T-helper 1 cell (primary cell): Measurements from ENCODE around the gene EIF4EBP3.
"Not testable (repeated sequence)": the region's sequence is repeated elsewhere in the genome, so short reads cannot be mapped to it uniquely, and the experiment has no call there.

Experiments
- DNase-seq, 5 donors: peaks; one replicate each; pipeline ENCODE4 v3.0.0-alpha.2; 2012 to 2020

Gene EIF4EBP3

GRCh38 chr5:140579188-140579747 is 31.8 kb downstream of the EIF4EBP3 start:
- not testable (repeated sequence) for DNase-seq

DNA sequence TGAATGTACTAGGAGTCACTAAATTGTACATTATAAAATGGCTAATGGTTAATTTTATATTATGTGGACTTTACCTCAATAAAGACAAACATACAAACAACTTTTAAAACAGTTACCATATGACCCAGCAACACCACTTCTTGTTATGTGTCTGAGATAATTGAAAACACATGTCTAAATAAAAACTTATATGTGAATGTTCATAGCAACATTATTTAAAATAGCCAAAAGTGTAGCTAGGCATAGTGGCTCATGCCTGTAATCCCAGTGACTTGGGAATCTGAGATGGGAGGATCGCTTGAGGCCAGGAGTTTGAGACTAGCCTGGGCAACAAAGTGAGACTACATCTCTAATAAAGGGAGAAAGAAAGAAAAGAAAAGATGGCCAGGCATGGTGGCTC is 40.0 kb downstream of the EIF4EBP3 start:
- DNase-seq = no peak

DNA sequence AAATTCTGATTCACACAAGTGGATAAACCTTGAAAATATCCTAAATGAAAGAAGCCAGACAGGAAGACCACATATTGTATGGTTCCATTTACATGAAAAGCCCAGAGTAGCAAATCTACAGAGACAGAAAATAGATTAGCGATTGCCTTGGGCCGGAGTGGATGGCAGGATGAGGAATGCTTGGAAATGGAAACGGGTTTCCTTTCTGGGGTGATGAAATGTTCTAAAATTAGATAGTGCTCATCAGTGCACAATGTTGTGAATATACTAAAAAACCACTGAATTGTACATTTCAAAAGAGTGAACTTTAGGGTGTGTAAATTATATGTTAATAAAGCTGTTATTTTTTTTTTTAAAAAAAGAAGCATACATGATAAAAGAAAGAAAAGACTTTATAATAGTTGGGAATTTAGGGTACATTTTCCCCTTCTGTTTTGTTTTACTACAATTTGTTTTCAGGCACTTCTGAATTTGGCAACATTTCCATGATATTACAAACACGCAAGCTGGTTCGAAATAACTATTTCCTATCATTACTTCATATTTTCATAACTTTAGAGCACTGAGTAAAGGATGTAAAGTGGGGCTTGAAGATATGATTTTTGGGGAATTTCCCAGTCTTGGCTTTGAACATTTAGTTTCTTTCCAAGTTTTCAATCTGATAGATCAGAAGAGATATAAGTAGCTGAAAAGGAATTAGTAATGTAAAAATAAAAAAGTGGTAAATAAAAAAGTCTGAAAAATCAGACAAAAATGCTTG is 41.0 kb downstream of the EIF4EBP3 start:
- no peak for DNase-seq

GRCh38 chr5:140590861-140591260 is 43.4 kb downstream of the EIF4EBP3 start:
- no peak for DNase-seq

GRCh38 chr5:140591747-140592372 is 44.4 kb downstream of the EIF4EBP3 start:
- no peak for DNase-seq

- not testable (repeated sequence) for DNase-seq
These were observed 45.6 kb downstream of the EIF4EBP3 start for GRCh38 chr5:140593070-140593469.

DNA sequence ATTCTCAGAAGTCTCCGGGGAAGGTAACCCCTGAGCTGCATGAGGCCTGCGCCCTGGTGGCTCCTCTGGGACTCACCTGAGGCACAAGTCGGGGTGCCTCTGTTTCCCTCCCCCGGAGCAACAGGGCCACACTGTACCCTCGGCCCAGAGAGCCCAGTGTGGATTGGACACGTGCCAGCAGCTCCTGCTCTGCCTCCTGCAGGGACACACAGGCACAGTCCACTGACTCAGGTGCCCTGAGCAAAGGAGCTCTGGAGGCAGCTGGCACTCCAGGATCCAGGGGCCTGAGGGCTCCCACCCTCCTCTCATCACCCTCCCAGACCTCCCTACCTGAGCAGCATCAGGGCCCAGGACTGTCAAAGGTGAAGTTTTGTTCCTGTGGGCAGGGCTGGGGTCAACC is 46.7 kb downstream of the EIF4EBP3 start:
- DNase-seq = no peak

DNA sequence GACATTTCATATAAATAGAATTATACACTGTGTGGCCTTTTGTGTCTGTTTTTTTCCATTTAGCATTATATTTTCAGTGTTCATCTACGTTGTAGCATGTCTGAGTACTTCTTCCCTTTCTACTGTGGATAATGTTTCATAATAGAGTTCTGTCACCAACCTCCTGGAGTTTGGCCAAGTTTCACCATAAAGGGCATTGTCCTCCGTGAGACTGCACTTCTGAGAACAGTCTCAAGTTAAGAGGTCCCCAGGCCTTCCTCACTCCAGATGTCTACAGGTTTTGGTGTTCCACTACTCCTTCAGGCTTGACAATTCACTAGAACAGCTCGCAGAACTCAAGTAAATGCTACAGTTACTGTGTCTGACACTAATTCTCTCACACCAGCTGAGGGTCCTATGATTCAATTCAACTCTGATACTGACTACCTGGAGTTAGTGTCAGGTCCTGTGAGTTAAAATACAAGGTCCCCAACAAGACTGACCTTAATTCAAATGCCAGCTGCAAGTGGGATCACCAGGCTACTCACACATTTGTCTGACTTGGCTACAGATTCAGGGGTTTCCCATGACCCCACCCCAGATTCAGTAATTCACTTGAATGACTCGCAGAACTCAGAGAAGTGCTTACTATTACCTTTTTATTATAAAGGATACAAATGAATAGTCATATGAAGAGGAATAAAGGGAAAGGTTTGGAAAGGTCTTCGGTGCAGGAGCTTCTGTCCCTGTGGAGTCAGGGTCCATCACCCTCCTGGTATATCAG is 48.3 kb downstream of the EIF4EBP3 start:
- DNase-seq = no peak

- no peak for DNase-seq
These were observed 48.9 kb downstream of the EIF4EBP3 start for GRCh38 chr5:140596321-140596741.

DNA sequence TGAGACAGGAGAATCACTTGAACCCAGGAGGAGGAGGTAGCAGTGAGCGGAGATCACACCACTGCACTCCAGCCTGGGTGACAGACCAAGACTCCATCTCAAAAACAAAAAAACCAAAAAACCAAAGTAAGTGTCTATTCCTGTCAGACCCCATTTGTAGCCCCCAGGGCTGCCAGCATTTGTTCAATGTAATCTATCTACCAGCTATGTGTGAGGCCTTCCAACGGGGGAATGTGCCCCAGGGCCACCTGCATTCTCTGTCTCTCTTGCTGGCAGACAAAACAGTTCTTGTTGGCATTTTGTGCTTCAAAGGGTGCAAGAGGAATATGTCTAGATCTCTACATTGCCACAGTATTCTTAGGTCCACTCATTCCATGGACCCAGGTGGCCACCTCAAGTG is 51.4 kb downstream of the EIF4EBP3 start:
- no peak for DNase-seq
